ENCODE measurements around the gene NPAS3.

The NPAS3 gene

DNA sequence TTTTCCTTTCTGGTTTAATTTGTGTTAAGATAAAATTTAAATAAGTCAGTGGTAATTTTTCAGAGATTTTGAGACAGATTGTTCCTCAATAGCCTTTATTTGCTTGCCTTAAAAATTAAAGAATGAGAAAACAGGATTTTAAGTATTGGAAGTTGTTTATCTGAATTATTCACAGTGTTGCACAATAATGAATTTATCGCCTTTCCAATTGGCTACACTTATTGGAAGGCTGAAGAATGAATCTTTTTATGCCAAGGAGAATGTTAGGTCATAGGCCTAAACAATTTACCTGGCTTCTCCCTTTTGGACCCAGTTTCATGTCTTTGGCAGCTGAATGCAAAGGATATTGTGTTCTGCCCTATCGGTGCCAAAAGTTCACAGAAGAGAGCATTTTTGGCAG lies 250.2 kb downstream of the NPAS3 start:
- DNase-seq: no peak

DNA sequence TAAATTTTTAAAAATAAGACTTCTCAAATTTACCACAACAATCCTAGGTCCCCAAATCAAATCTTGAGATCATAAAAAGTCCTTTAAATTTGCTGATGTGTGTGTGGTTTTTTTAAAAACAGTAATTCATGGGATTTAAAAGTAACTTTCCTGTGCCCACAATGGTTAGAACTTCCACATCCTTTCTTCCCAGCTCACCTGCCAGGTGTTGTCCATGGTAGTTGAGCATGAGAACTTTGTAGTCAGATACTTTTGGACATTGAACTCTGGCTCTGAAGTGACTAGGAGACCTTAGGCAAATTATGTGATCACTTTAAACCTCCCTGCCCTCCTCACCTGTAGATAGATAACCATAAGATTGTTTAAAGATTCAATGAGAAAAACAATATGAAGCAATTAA lies 253.2 kb downstream of the NPAS3 start:
- DNase-seq: no peak

DNA sequence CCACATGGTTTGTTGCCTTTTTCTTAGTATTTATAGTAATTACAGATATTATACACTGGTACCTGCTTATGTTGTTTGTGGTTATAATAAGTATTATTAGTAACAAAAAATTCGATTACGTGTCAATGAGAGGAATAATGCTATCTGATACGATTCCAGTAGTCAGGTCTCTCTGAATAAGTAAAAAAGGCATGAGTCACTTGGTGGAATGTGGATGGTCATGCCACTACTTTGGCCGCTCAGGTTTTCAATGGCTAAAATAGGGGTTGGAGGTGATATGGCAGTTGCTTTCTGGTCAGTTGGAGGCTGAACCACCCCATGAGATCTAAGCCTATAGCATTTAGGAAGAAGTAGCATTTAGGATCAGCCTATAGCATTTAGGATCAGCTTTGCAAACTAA lies 255.9 kb downstream of the NPAS3 start:
- no peak for DNase-seq

DNA sequence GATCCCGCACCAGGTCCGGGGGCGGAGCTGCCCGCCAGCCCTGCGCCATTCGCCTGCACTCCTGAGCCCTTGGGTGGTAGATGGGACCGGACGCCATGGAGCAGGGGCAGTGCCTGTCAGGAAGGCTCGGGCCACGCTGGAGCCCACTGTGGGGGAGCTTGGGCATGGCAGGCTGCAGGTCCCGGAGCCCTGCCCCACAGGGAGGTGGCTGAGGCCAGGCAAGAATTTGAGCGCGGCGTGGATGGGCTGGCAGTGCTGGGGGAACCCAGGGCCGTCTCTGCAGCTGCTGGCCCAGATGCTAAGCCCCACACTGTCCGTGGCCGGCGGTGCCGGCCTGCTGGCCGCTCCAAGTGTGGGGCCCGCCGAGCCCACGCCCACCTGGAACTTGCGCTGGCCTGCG lies 260.0 kb downstream of the NPAS3 start:
- DNase-seq: no peak

DNA sequence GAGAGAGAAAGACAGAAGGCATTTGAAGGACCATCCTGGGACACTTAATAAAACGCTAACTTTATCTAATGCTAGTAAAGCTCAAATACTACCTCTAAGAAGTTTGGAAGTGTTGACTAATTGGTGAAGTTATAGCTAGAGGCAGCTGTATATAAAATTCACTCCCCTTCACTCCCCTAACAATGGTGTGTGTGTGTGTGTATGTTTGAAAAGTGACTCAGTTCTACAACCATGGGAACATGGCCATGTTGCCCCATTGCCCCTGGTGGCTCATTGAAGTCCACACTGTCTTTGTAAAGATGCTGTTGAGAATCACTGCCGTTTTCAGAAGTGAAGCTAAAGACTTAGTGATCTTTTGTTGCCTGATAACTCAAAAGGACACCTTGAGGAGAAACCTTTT lies 262.4 kb downstream of the NPAS3 start:
- no peak for DNase-seq

DNA sequence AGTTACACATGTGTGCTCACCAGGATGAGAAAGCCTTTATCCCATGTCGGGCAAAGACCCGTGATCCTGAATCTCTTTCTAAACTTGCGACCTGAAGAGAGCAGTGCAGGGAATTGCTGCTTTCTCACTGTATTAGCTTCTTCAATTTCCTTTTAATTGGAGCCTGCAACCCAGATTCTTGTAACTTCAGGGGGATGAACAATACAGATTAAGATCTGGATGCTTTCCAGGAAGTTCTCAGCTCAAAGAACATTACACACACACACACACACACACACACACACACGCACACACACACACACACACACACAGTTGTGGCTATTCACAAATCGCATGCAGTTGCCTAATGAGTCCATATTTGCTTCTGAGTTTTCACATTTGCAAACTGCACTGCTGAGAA lies 268.3 kb downstream of the NPAS3 start:
- DNase-seq: no peak

DNA sequence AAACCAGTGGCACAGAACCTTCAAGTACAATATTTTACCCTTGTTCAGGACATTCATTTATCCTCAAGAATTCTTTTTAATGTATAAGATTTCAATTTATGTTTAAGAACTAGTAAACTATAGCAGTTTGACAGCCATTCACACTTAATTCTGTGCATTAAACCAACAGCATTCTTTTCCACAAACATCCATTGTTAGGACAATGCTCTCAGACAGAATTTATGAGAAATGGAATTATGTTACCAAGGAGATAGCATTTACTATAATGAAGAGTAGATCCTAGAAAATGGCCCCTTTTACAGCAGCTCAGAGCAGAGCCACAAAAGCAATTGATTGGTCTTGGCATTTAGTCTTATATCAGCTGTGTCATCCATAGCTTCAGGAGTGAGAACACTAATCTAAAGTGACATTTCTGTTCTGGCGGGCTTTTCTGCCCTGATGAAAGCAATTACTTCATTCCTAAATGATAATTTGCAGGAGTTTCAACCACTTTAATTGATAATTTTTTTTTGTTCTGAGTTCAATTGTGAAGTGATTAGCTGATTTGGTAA lies 268.9 kb downstream of the NPAS3 start:
- DNase-seq: no peak

DNA sequence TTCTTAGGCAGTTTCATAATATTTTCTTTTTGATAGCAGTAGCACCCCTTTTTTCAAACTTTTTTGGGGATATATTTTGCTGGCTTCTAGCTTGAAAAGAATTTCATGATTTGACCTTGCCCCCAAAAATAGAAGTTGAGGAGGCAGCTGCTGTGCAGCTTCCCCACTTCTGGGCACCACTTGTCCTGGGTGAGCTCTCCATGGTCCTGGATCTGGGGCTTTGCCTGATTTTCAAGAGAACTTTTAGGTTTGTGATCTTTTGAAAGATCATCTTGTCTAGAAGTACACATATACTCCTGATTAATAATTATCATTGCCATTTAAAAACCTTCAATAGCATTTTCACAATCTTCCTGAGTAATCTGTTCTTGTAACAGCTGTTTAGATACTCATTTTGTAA lies 271.6 kb downstream of the NPAS3 start:
- peak; percentile 14 for DNase-seq

DNA sequence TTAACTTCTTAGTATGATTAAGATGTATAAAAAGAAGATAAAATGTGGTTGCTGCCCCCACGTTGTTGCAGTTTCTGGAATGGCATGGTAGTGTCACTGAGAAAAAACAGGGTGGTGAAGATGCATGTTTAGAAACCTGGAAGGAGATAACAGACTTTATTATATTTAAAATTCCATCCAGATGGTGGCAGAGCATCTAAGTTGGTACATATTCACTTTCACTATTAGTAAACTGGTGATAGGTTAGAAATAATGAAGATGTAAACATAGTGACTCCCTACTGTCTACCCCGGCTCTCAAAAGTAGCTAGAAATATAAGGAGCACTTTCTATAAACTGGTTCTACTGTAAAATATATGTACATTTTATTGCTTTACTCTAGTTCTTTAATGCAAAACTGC lies 279.3 kb downstream of the NPAS3 start:
- DNase-seq: no peak

DNA sequence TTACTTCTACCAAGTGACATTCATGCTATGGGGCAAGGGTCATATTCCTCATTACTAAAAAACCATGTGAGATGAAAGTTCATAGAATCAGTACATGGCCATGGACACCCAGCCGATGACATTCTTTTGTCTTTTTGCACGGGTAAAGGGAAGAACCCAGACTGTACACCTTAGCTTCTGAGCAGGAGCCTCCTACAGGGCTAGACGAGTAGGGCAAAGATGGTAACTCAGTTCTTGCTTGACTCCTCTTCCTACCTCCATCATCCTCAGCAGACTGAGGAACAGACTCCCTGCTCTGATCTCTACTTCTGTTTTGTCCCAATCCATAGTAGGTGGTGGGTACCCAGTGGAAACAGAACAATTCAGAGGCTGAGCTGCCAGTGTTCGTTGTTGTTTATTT lies 281.3 kb downstream of the NPAS3 start:
- DNase-seq: no peak

DNA sequence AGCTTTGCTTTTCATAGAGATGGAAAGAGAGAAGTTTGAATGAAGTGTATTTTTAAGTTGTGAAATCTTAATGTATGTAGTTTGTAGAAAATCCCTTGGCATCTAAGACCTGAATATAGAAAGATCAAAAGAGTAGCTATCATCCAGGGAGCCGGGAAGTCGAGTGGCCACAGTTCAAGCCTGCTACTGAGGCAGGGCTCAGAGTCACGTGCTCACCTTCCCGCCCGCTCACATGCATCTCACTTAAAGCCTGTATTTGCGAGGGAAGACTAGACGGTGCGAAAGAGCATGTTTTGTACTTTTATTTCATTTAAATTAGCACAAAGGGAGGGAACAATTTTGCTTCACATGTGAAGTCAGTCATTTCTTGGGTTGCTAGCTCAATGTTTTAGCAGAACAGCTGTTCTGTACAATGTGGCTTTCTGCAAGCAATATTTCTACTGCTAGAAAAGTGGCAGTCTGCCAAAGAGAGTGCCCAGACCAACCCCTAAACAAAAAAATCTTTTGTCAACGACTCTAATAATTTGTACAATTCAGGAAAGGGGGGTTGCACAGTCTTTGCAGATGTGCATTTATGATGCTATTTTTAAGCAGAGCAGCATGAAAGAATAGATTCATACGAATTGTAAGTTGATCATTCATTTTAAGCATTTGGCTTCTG lies 290.7 kb downstream of the NPAS3 start:
- DNase-seq: no peak

DNA sequence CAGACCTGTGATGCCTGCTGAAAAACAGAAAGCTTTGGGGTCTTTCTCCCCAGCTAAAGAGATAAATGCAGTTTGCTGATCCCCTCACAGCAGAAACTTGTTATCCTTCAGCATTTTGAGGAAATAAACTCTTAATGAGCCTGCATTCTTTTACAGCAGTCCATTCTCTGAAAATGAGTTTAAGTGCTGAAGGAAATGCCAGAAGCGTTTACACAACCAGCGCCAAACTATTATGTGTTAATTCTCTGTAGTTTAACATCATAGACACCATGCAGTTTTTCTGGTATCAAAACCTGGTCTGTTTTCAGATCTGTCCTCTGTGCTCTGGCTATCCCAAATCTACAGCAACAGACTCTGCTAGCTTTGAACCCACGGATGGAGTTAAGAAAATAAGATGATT lies 291.3 kb downstream of the NPAS3 start:
- no peak for DNase-seq

DNA sequence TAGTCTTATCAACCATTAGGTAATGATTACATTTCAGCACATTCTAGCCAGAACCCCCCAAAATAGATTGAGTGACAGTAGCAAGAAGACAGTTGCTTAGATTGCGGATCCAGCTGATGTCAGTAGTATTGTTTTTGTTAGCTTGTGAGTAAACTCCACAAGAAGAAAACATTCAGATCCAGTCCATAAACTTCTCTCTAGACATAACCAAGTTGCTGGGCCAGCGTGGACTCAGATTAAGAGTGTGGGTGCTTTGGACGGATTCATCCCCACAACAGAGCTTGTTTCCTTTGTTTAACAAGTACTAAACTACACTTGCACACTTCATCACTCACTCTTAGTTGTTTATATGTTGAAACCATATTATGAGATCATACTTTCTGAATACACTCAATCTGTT lies 293.4 kb downstream of the NPAS3 start:
- DNase-seq: no peak

DNA sequence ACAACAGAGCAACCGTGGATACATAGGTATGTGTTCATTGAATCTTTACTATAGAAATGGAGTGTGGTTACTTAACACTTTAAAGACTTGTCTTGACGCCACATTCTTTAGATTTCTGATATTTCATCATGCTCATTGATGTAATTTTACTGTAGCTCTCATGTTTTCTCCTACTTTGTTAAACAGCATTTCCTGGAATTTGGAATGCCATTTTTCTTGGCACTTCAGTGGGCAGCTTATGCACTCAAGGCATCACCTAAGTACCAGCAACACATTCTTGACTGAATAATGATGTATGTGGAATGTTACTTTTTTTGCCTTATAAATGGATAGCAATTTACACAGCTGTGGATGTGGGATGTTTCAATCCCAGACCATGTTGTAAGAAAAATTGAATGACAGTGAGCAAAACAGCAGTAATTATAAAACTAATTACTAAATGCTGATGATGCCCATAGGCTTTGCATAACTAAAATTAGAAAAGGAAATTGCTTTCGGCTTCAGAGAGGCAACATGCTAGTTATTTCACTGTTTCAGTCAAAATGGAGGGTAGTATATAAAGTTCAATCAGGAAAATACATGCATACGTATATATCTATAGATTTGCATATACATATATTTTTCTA lies 298.5 kb downstream of the NPAS3 start:
- DNase-seq: peak; percentile 20

DNA sequence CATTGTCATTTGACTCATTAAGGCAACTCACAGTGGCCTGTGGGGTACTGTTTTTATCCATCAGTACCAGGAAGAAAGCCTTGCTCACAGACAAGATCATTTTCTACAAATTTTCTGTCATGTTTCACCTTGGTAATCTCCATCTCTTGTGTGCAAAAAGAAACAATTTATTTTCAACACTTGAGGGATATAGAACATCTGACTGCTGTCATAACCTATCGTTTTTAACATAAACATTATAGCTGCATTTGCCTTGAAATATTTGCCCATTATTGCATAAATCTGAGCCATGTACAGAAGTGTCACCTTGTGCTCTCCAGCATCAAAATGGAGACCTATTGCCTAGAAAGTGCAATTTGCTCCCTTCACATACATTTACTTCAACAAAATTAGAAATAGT lies 300.8 kb downstream of the NPAS3 start:
- no peak for DNase-seq

DNA sequence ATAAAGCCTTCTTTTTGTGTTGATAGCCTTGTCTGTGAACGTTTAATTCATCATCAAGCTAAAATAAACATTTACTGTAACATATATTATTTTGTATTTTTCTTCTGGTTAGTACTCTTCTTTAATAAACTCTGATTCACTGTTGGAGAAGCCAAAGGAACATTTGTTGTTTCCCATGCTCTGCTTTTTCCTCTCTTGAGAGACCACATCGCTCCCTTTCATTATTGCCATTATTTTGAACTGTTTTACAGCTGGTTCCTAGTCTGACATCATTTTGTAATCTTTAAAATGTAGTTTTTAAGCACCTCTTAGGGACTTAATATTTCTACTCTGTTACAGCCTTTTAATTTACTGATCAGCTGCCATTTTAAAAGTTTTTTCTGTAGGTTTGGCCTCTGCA lies 301.8 kb downstream of the NPAS3 start:
- DNase-seq: no peak

DNA sequence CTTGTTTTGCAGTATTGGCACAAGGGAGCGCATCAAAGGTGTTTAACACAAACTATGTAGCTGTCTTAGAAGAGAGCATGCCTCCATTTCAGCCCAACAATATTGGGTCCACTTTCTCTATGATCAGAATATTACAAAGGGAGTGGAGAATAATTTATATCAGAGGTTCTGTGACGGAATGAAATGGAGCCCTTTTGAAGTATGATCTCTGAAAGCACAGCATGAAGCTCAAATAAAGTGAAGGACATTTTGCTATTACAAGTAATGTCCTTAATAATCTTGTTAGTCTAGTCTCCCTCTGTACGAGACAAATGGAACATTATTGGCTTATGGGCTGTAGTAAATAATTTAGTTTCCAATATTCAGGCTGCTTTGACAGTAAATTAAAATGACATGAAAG lies 302.7 kb downstream of the NPAS3 start:
- no peak for DNase-seq

DNA sequence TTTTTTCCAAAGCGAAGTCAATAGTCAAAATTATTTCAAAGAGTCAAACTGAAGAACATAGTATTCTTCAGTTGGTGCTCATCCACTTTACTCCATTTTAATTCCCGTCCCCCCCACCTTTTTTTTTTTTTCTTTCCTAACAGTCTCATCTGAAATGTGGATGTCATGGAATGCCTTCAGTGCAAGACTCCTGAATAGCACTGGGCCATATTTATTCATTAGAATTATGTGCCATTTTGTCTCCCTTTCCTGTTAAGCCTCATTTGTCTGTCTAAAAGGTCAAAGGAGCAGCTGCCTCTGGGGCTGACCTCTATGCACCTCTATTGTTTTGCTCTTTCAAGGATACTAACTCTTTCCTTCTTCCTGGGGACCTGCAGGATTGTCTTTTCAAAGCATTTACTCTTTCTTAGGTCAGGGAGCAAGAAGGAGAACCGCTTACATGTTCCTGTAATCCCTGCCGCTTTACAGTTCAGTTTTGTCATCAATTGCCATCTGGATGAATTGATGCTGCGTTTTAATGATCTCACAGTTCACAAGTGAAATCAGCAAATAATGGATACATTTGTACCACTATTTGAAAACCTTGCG lies 310.6 kb downstream of the NPAS3 start:
- DNase-seq: no peak

DNA sequence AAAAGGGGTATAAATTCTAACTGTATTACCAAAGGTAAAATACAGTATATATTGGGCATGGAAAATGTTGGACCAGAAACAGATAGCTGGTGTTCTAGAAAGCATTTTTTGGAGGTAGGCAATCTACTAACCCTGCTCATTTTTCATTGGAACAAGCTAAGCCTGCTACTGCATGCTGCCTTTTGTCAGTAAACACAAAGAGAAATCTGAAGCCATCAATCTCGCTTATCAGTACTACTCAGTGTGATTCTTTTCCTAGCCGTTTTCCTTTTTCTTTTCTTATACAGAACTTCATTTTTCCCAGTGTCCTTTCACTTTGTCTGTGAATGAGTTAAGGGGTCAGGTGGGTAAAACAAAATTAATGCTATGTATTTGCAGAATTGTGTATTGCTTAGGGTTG lies 312.3 kb downstream of the NPAS3 start:
- DNase-seq: no peak

DNA sequence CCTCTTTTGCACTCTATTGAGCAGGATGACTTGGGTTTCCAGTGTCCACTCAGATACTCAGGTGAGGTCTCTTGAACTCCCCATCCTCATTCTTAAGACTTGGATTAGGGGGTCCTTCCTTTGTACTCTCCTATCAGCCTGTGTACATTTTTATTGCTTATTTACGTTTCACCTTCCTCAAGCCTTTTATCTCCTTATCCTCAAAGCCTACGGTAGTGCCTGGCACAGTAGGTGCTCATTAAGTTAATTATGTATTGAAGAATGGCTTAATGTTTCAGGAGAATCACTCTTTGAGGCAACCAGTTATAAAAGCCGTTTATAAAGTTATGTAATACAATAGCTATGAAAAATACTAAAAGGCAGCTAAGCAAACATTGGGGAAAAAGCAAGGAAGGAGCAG lies 315.7 kb downstream of the NPAS3 start:
- DNase-seq: no peak

DNA sequence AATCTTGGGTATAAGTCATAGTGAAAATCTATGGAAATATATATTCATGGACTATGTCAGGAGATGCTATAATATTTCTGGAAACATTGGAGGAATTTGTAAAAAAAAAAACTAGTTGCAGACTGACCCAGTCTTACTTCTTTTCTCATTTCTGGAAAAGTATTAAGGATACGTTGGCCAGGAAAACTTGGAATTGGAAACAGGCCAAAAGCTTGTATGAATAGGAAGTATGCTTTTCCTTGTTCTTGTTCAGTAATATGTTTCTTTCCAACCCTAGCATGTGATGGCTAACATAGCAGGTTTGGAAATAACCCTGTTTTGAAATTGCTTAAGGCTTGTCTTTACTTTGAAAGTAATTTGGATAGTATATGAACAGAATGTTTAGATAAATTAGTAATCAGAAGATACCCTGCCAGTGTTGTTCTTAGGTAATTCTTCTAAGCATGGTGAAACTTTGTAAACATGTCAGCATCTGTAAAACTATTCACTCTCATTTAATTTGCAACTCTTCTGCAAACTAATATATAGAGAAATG lies 316.2 kb downstream of the NPAS3 start:
- no peak for DNase-seq

DNA sequence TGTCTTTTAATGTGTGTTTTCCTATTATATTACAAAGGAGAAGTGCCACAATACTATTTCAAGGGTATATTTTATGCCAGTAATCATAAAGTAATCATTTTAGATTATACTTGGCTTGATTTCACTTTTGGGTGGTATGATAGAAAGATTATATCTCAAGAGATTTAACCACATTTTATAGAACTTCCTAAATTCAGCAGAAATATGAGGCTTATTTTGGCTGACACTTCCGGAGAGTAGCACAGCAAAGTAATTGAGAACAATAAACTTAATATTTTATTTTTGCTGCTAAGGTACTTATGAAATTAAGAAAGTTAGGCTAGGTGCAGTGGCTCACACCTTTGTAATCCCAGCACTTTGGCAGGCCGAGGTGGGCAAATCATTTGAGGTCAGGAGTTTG lies 319.1 kb downstream of the NPAS3 start:
- DNase-seq: no peak

DNA sequence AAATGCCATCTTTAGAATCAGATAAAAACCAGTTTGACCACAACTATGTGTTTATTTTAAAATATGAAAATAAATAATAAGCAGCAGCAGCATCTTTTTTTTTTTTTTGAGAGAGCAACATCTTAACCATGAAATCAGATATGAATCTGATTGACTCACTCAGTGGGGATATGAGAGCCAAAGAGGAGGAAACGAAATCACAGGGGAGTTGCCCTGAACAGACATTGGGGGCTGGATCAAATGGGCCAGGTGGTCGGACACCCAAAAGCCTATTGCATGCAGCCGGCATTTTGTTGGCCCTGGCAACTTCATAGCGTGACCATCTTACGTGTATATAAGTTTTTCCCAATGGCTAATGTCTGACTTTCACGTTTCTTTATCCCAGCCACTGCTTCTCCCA lies 321.1 kb downstream of the NPAS3 start:
- no peak for DNase-seq

DNA sequence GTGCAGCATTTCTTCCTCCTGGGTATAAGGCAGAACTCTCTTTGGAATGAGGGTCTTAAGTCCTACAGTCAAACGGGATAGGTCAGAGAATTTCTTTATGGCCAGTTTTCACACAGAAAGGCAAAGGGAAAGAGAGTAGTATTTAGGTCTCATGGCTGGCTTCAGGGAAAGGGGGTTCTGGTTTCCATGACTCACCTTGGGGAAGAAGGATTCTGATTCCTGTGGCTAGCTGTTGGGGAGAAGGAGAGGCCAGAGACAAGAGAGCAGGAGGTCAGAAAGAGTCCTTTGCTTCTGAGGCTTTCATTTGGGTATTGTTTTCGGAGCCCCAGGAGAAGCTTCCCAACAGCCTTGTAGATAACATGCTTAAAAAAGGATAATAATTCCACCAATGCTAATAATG lies 332.5 kb downstream of the NPAS3 start:
- peak; percentile 20 for DNase-seq
